ENCODE measurements around the gene NAV3. TPM values are rescaled to one million over a fixed set of nuclear protein-coding genes. Genes with fewer than 3 reads are reported as not detected.

Gene NAV3
- total and polyA plus RNA-seq, 12 donors, result 5.0 to 53.4 (median 25.9) TPM

GRCh38 chr12:77800501-77800900, 30.2 kb upstream of the NAV3 start:
- DNase-seq, result no peak
- H3K27me3 ChIP-seq, result no peaks in the 10 kb centered on the region
- 89 to 93% (median 91%) methylated on average over 2 of the region's 2 CpGs for WGBS, 4 donors
- H3K4me3 ChIP-seq, result no peak overlapping the region
- intact Hi-C loops (cut with DNase I), result no loop called here
- peaks cover 0 to 6% (median 0%) of the 10 kb centered on the region in 3 donors for H3K9me3 ChIP-seq (replicated peaks in 1 of 3)
- TF ChIP-seq POLR2A (IDR thresholded peaks at IDR 0.05), result no peak
- TF ChIP-seq, protein P1, sequence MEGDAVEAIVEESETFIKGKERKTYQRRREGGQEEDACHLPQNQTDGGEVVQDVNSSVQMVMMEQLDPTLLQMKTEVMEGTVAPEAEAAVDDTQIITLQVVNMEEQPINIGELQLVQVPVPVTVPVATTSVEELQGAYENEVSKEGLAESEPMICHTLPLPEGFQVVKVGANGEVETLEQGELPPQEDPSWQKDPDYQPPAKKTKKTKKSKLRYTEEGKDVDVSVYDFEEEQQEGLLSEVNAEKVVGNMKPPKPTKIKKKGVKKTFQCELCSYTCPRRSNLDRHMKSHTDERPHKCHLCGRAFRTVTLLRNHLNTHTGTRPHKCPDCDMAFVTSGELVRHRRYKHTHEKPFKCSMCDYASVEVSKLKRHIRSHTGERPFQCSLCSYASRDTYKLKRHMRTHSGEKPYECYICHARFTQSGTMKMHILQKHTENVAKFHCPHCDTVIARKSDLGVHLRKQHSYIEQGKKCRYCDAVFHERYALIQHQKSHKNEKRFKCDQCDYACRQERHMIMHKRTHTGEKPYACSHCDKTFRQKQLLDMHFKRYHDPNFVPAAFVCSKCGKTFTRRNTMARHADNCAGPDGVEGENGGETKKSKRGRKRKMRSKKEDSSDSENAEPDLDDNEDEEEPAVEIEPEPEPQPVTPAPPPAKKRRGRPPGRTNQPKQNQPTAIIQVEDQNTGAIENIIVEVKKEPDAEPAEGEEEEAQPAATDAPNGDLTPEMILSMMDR (IDR thresholded peaks at IDR 0.05), result no peak
- no peak overlapping the region for H3K27ac ChIP-seq
- H3K4me1 ChIP-seq (replicated peaks in 1 of 2), result no peaks in the 10 kb centered on the region
- H3K36me3 ChIP-seq (replicated peaks in 1 of 2), result no peaks in the 10 kb centered on the region

- Histone ChIP-seq H3K4me1 (replicated peaks in 1 of 2) (no peaks in the 10 kb centered on the region), H3K9me3 (replicated peaks in 1 of 3) (no peaks in the 10 kb centered on the region), H3K4me3 (no peak overlapping the region), H3K36me3 (replicated peaks in 1 of 2) (no peaks in the 10 kb centered on the region), H3K27me3 (no peaks in the 10 kb centered on the region), H3K27ac (no peak overlapping the region)
- TF ChIP-seq, protein P1 (IDR thresholded peaks at IDR 0.05), result no peak
- no peak for TF ChIP-seq POLR2A (IDR thresholded peaks at IDR 0.05)
- DNase-seq, result no peak
- intact Hi-C loops (cut with DNase I), result no loop called here
- 86 to 92% (median 87%) methylated on average over 8 to 9 of the region's 9 CpGs; no CpG with 5 or more reads in 1 of the 4 donors for WGBS, 4 donors
Observed at GRCh38 chr12:77808534-77808933, 22.2 kb upstream of the NAV3 start.

- DNase-seq, result no peak
- Histone ChIP-seq H3K27me3 (no peaks in the 10 kb centered on the region), H3K4me3 (no peak overlapping the region), H3K27ac (no peak overlapping the region), H3K36me3 (replicated peaks in 1 of 2) (no peaks in the 10 kb centered on the region), H3K4me1 (replicated peaks in 1 of 2) (no peaks in the 10 kb centered on the region), H3K9me3 (replicated peaks in 1 of 3) (no peaks in the 10 kb centered on the region)
- intact Hi-C loops (cut with DNase I), result no loop called here
- WGBS, 4 donors, result 78 to 86% (median 84%) methylated on average over 2 of the region's 2 CpGs
- TF ChIP-seq POLR2A (IDR thresholded peaks at IDR 0.05), result no peak
- TF ChIP-seq, protein P1 (IDR thresholded peaks at IDR 0.05), result no peak
Observed at GRCh38 chr12:77813558-77813957, 17.1 kb upstream of the NAV3 start.

DNA sequence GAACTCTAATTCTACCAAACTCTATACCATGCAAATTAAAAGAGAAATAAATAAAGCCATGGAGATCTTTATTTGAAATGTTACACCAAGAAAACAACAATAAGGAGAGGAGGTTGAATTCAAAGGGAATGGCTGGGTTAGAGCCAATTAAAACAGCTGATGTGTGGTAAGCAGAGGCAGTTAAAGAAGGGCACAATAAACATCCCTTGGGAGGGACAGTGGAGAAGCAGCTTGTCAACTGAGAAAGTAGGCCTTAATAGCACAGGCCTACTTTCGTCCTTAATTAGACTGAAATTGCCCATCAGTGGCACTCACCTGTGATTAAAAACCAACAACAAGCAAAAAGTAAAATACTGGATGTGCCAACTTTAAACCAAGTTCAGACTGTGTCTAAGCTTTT, 16.3 kb upstream of the NAV3 start:
- Histone ChIP-seq H3K27ac (no peak overlapping the region), H3K4me1 (replicated peaks in 1 of 2) (no peaks in the 10 kb centered on the region), H3K4me3 (no peak overlapping the region), H3K27me3 (no peaks in the 10 kb centered on the region), H3K9me3 (replicated peaks in 1 of 3) (no peaks in the 10 kb centered on the region), H3K36me3 (replicated peaks in 1 of 2) (no peaks in the 10 kb centered on the region)
- WGBS, 4 donors, result 91 to 94% (median 92%) methylated on average over 1 of the region's 1 CpG
- TF ChIP-seq POLR2A (IDR thresholded peaks at IDR 0.05), result no peak
- TF ChIP-seq, protein P1 (IDR thresholded peaks at IDR 0.05), result no peak
- intact Hi-C loops (cut with DNase I), result no loop called here
- no peak for DNase-seq
